ENCODE results near the gene INO80C.

DNA sequence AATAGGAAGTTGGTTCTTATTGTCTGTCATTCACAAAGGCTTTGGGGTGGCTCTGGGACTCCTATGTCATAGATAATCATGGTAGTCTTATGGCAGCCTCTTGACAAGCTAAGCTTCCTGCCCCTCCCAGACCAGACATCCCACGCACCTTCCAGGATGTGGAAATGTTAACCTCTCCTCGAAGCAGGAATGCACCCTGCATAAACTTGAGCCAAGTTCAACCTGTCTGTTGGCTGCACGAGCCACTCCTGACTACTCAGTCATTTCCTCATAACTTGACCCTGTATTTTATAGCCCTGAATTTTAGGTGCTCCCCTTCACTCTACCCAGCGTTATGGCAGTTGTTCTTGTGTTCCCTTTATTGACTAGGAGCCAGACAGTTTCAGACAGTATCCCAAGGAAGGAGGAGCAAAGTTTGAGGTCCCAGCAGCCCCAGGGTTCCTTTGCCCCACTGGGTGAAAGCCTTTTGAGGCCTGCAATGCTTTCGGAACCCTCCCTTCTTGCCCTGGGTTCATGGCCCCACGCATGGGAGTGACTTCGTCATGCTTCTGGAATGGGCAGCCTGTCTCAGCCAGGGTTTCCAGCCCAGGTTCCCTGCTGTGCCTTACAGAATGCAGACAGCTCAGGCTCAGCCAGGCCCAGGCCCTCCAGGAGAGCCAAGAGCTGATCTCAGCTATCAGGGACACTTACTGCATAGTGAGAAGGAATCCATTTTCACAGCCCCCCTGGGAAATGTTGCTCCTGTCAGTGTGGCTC lies 15.6 kb upstream of the INO80C start:
- TF ChIP-seq, protein P1, sequence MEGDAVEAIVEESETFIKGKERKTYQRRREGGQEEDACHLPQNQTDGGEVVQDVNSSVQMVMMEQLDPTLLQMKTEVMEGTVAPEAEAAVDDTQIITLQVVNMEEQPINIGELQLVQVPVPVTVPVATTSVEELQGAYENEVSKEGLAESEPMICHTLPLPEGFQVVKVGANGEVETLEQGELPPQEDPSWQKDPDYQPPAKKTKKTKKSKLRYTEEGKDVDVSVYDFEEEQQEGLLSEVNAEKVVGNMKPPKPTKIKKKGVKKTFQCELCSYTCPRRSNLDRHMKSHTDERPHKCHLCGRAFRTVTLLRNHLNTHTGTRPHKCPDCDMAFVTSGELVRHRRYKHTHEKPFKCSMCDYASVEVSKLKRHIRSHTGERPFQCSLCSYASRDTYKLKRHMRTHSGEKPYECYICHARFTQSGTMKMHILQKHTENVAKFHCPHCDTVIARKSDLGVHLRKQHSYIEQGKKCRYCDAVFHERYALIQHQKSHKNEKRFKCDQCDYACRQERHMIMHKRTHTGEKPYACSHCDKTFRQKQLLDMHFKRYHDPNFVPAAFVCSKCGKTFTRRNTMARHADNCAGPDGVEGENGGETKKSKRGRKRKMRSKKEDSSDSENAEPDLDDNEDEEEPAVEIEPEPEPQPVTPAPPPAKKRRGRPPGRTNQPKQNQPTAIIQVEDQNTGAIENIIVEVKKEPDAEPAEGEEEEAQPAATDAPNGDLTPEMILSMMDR (IDR thresholded peaks at IDR 0.05) = no peak
- TF ChIP-seq POLR2A (IDR thresholded peaks at IDR 0.05) = no peak
